ENCODE data around the gene TM4SF20. TPM values are rescaled to one million over a fixed set of nuclear protein-coding genes. Genes with fewer than 3 reads are reported as not detected.

TM4SF20 gene
- total RNA-seq, 2 donors from 2014 or later = not detected

GRCh38 chr2:227351639-227352038, 27.5 kb downstream of the TM4SF20 start:
- no peak overlapping the region for H3K4me3 Mint-ChIP-seq
- WGBS, 2 experiments (ENCODE audit: insufficient coverage in 1 of 2, insufficient read length in 1 of 2) = 87 to 93% methylated on average over 4 of the region's 4 CpGs
- Histone ChIP-seq H3K4me3 (ENCODE audit: low read length) (no peak overlapping the region), H3K27me3 (ENCODE audit: control insufficient read depth, insufficient read depth, low read length, poor library complexity, severe bottlenecking) (no peaks in the 10 kb centered on the region), H3K9me3 (ENCODE audit: control insufficient read depth, low read length) (no peaks in the 10 kb centered on the region), H3K36me3 (ENCODE audit: control insufficient read depth, insufficient read depth, low read length) (peaks cover 55% of the 10 kb centered on the region), H3K4me1 (ENCODE audit: control insufficient read depth, insufficient read depth, low read length) (no peaks in the 10 kb centered on the region), H3K9ac (ENCODE audit: extremely low read depth, low read length, poor library complexity, severe bottlenecking) (no peak overlapping the region), H3K27ac (ENCODE audit: low read depth, low read length) (no peak overlapping the region)
- H3K36me3 Mint-ChIP-seq (ENCODE audit: low read depth) = peaks cover 40% of the 10 kb centered on the region
- peak overlapping the region; percentile 37 for H3K27ac Mint-ChIP-seq
- no peak for TF ChIP-seq CTCF (conservative IDR thresholded peaks at IDR 0.05)
- H3K4me1 Mint-ChIP-seq = peaks cover 6% of the 10 kb centered on the region
- no peaks in the 10 kb centered on the region for H3K9me3 Mint-ChIP-seq
- DNase-seq = no peak
- no peaks in the 10 kb centered on the region for H3K27me3 Mint-ChIP-seq (ENCODE audit: insufficient read depth)

GRCh38 chr2:227349989-227350612, 29.0 kb downstream of the TM4SF20 start:
- Mint-ChIP-seq H3K4me1 (peaks cover 6% of the 10 kb centered on the region), H3K27me3 (ENCODE audit: insufficient read depth) (no peaks in the 10 kb centered on the region), H3K9me3 (no peaks in the 10 kb centered on the region), H3K36me3 (ENCODE audit: low read depth) (peaks cover 31% of the 10 kb centered on the region), H3K4me3 (no peak overlapping the region), H3K27ac (no peak overlapping the region)
- Histone ChIP-seq H3K9ac (ENCODE audit: extremely low read depth, low read length, poor library complexity, severe bottlenecking) (no peak overlapping the region), H3K27me3 (ENCODE audit: control insufficient read depth, insufficient read depth, low read length, poor library complexity, severe bottlenecking) (no peaks in the 10 kb centered on the region), H3K4me3 (ENCODE audit: low read length) (no peak overlapping the region), H3K36me3 (ENCODE audit: control insufficient read depth, insufficient read depth, low read length) (peaks cover 48% of the 10 kb centered on the region), H3K4me1 (ENCODE audit: control insufficient read depth, insufficient read depth, low read length) (no peaks in the 10 kb centered on the region), H3K9me3 (ENCODE audit: control insufficient read depth, low read length) (no peaks in the 10 kb centered on the region), H3K27ac (ENCODE audit: low read depth, low read length) (no peak overlapping the region)
- WGBS, 2 experiments (ENCODE audit: insufficient coverage in 1 of 2, insufficient read length in 1 of 2) = 89 to 100% methylated on average over 2 to 7 of the region's 7 CpGs
- TF ChIP-seq CTCF (conservative IDR thresholded peaks at IDR 0.05) = no peak
- DNase-seq = no peak

GRCh38 chr2:227348324-227348723, 30.8 kb downstream of the TM4SF20 start:
- DNase-seq = no peak
- H3K27ac ChIP-seq (ENCODE audit: low read depth, low read length) = no peak overlapping the region
- no peak overlapping the region for H3K4me3 ChIP-seq (ENCODE audit: low read length)
- no peak overlapping the region for H3K9ac ChIP-seq (ENCODE audit: extremely low read depth, low read length, poor library complexity, severe bottlenecking)
- H3K4me1 Mint-ChIP-seq = peaks cover 6% of the 10 kb centered on the region
- TF ChIP-seq CTCF (conservative IDR thresholded peaks at IDR 0.05) = no peak
- WGBS, 2 experiments (ENCODE audit: insufficient coverage in 1 of 2, insufficient read length in 1 of 2) = 90 to 94% methylated on average over 2 of the region's 2 CpGs
- peaks cover 31% of the 10 kb centered on the region for H3K36me3 Mint-ChIP-seq (ENCODE audit: low read depth)
- H3K4me3 Mint-ChIP-seq = no peak overlapping the region
- H3K27ac Mint-ChIP-seq = no peak overlapping the region
- no peaks in the 10 kb centered on the region for H3K9me3 ChIP-seq (ENCODE audit: control insufficient read depth, low read length)
- H3K4me1 ChIP-seq (ENCODE audit: control insufficient read depth, insufficient read depth, low read length) = no peaks in the 10 kb centered on the region
- peaks cover 49% of the 10 kb centered on the region for H3K36me3 ChIP-seq (ENCODE audit: control insufficient read depth, insufficient read depth, low read length)
- no peaks in the 10 kb centered on the region for H3K27me3 ChIP-seq (ENCODE audit: control insufficient read depth, insufficient read depth, low read length, poor library complexity, severe bottlenecking)
- no peaks in the 10 kb centered on the region for H3K9me3 Mint-ChIP-seq
- H3K27me3 Mint-ChIP-seq (ENCODE audit: insufficient read depth) = no peaks in the 10 kb centered on the region

All from endodermal cell (in vitro differentiated cells).